HUES6 (cell line): ENCODE data around the gene SH3D21.

Experiments used
- H3K27ac ChIP-seq: 2 replicates; pipeline ENCODE4 v1.7.0; 2013; ENCODE audit warnings: low read depth, mild to moderate bottlenecking, low read length, inconsistent platforms
- H3K27me3 ChIP-seq: 2 replicates; pipeline ENCODE4 v1.6.1; 2013; ENCODE audit warnings: low read length; ENCODE audit not compliant: control insufficient read depth, insufficient read depth
- H3K36me3 ChIP-seq: 2 replicates; pipeline ENCODE4 v1.6.1; 2013; ENCODE audit warnings: low read length; ENCODE audit not compliant: control insufficient read depth, insufficient read depth
- H3K4me1 ChIP-seq: 2 replicates; pipeline ENCODE4 v1.6.1; 2013; ENCODE audit warnings: low read length; ENCODE audit not compliant: control insufficient read depth, insufficient read depth
- H3K4me3 ChIP-seq: 2 replicates; pipeline ENCODE4 v1.5.1; 2013; ENCODE audit warnings: low read depth, low read length
- H3K9ac ChIP-seq: one replicate; pipeline ENCODE4 v1.6.1; 2013; ENCODE audit warnings: mild to moderate bottlenecking, low read length
- H3K9me3 ChIP-seq: 2 replicates; pipeline ENCODE4 v1.6.1; 2013; ENCODE audit warnings: low read depth, low read length; ENCODE audit not compliant: control insufficient read depth, insufficient read depth

Gene SH3D21

DNA sequence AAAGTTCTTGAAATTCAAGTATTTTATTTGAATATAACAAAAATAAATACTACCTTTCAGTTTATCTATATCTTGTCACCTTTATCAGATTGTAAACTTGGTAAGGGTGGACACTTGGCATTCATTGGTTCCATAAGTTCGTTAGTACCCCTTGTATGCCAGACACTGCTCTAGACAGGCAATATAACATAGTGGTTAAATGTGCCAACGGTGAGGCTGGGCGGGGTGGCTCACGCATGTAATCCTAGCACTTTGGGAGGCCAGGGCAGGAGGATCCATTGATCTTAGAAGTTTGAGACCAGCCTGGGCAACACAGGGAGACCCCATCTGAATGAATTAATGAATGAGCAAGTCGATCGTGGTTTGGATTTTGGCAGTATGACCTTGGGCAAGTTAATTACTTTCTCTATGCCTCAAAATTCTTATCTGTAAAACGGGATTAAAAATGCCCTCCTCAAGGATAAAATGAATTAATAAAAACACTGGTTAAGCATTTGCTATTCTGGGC lies 26.3 kb upstream of the SH3D21 start:
- H3K9me3 ChIP-seq = no peaks in the 10 kb centered on the region
- H3K9ac ChIP-seq = no peak overlapping the region
- no peaks in the 10 kb centered on the region for H3K27me3 ChIP-seq
- H3K4me1 ChIP-seq = no peaks in the 10 kb centered on the region
- no peak overlapping the region for H3K4me3 ChIP-seq
- H3K27ac ChIP-seq = 0 out of 2 replicates have a peak overlapping the region, but pooled peaks have one; percentile 30
- peaks cover 32% of the 10 kb centered on the region for H3K36me3 ChIP-seq

DNA sequence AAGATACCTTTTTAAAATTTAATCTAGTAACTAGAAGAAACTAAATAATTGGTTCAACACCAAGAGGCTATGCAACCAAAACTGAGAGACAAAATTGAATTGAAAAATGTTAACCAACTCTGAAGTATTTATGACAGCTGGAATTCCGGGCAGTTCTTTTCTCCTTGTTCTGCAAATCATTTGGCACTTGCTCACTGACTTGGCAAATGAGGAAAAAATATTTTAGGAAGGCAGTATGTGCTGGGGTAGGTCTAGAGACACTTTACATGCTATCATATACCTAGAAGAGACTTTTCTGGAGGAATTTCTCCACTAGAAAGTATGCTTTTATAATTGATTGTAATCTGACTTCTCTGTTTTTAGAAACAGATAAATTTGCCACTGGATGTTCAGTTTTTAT lies 22.1 kb upstream of the SH3D21 start:
- no peaks in the 10 kb centered on the region for H3K9me3 ChIP-seq
- H3K27ac ChIP-seq = no peak overlapping the region
- H3K27me3 ChIP-seq = no peaks in the 10 kb centered on the region
- no peak overlapping the region for H3K4me3 ChIP-seq
- H3K36me3 ChIP-seq = peaks cover 68% of the 10 kb centered on the region
- H3K4me1 ChIP-seq = no peaks in the 10 kb centered on the region
- no peak overlapping the region for H3K9ac ChIP-seq

DNA sequence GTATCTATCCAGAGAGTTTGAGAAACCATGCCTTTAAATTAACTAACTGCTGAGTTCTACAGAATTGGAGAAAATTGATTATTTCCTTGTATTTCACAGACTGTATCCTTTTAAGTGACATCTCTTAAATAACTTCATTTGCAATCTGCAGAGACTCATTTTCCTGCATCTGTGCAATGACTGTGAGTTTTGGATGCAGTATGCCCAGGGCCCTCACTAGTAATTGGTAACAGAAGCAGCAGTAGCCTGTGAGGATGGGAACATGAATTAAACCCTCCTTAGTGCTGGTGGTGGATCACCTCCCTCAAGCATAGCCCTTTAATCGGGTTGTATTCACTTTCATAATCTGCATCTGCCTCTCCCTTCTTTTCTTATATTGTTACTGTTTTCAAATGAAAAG lies 21.7 kb upstream of the SH3D21 start:
- Histone ChIP-seq H3K36me3 (peaks cover 72% of the 10 kb centered on the region), H3K27ac (no peak overlapping the region), H3K9ac (no peak overlapping the region)

DNA sequence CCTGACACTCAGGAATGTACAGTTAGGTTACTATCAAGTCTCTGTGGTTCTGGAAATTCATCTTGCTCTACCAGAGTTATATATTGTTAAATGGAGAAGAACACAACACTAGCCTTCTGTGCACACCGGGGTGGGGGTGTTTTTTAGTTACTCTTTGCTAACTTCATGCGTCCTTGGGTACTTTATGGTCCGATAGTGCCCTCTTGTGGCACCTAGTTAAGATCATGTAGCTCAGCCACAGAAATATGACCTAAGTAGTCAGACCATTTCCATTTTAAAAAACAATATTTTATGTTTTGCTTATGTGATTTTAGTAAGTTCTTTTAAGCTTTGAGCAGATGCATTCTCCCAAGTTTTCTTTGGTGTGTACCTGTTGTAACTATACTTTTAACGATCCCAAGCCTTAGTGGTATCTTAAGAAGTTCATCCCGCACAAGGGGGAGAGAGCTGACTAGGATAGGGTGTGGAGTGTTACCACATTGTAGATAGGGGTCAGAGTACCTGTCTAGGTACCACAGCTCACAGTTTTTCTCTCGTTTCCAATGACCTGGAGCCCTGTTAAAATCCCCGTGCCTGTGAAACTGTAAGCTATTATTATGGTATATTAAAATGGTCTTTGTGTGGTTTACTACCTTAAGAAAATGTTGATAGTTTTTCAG lies 20.6 kb upstream of the SH3D21 start:
- H3K4me1 ChIP-seq = no peaks in the 10 kb centered on the region
- no peak overlapping the region for H3K4me3 ChIP-seq
- no peaks in the 10 kb centered on the region for H3K9me3 ChIP-seq
- no peaks in the 10 kb centered on the region for H3K27me3 ChIP-seq
- peaks cover 81% of the 10 kb centered on the region for H3K36me3 ChIP-seq
- no peak overlapping the region for H3K9ac ChIP-seq
- H3K27ac ChIP-seq = no peak overlapping the region

More for the DNA sequence above, 21.7 kb upstream of the SH3D21 start:
- H3K4me1 ChIP-seq = no peaks in the 10 kb centered on the region
- no peaks in the 10 kb centered on the region for H3K27me3 ChIP-seq
- no peaks in the 10 kb centered on the region for H3K9me3 ChIP-seq
- H3K4me3 ChIP-seq = no peak overlapping the region

DNA sequence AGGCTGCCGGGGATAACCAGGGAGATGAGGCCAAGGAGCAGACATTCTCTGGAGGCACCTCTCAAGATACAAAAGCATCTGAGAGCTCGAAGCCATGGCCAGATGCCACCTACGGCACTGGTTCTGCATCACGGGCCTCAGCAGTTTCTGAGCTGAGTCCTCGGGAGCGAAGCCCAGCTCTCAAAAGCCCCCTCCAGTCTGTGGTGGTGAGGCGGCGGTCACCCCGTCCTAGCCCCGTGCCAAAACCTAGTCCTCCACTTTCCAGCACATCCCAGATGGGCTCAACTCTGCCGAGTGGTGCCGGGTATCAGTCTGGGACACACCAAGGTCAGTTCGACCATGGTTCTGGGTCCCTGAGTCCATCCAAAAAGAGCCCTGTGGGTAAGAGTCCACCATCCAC lies 19.4 kb upstream of the SH3D21 start:
- no peak overlapping the region for H3K4me3 ChIP-seq
- H3K36me3 ChIP-seq = peaks cover 89% of the 10 kb centered on the region
- no peak overlapping the region for H3K9ac ChIP-seq
- H3K27me3 ChIP-seq = no peaks in the 10 kb centered on the region
- no peaks in the 10 kb centered on the region for H3K4me1 ChIP-seq
- H3K9me3 ChIP-seq = no peaks in the 10 kb centered on the region
- H3K27ac ChIP-seq = no peak overlapping the region

DNA sequence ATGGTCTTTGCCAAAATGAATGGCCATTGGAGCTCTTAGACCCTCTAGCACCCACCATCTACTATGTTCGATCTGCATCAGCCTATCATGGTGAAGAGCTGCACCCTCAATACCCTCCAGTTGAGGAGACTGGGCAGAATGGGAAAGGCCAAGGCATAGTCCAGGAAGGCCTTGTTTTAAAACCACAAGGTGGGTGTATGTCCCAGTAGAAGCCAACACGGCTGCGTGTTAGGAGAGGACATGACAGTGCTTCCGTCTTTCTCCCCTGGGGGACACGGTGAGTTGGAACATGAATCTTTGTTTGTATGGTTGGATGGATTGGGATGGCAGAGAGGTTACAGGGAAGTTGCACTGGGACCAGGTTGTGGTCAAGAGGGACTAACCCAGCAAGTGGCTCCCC lies 18.6 kb upstream of the SH3D21 start:
- Histone ChIP-seq H3K9ac (no peak overlapping the region), H3K27me3 (no peaks in the 10 kb centered on the region), H3K36me3 (peaks cover 89% of the 10 kb centered on the region), H3K9me3 (no peaks in the 10 kb centered on the region), H3K4me3 (no peak overlapping the region), H3K4me1 (no peaks in the 10 kb centered on the region), H3K27ac (no peak overlapping the region)

DNA sequence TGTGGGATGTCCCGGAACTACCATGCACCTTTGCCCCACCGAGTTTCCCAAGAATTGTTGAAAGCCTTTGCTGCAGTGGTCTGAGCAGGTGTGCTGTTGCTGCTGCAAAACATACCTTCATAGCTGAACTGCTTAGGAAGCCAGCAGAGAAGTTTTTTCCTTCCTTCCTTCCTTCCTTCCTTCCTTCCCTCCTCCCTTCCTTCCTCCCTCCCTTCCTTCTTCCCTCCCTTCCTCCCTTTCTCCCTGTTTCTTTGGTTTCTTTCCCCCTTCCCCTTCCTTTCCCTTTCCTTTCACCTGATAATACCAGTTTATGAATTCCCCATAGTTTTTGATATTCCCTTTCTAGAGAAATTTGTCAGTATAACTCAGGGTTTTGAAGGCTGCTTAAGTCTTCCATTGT lies 10.8 kb upstream of the SH3D21 start:
- Histone ChIP-seq H3K9me3 (no peaks in the 10 kb centered on the region), H3K27me3 (no peaks in the 10 kb centered on the region), H3K4me3 (no peak overlapping the region), H3K36me3 (peaks cover 91% of the 10 kb centered on the region), H3K27ac (no peak overlapping the region), H3K9ac (no peak overlapping the region), H3K4me1 (no peaks in the 10 kb centered on the region)

DNA sequence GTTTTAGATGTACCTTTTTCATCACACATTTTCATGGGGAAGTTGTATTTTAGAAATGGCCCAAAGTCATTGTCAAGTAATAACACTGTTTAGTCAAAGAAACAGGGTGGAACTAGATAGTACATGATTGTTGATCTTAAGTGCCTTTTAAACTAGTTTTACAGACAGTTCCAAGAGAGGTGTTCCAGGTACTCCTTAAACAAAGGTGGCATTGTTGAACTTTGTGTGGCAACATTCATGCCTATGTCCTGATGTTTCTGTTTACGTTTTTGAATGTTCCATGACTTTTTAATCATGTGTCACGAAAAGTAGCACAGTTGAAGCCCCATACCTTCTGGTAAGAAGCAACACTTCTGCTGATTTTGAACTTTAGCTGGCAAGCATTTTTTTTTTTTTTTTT lies 9.1 kb upstream of the SH3D21 start:
- no peak overlapping the region for H3K27ac ChIP-seq

DNA sequence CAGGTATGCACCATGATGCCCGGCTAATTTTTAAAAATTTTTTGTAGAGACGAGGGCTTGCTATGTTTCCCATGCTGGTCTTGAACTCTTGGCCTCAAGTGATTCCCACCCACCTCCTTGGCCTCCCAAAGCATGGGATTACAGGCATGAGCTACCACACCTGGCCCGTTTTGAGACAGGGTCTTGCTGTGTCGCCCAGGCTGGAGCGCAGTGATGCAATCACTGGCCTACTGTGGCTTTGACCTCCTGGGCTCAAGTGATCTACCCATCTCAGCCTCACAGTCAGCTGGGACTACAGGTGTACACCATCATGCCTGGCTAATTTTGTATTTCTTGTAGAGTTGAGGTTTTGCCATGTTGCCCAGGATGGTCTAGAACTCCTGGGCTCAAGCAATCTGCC lies 7.5 kb upstream of the SH3D21 start:
- H3K9ac ChIP-seq = no peak overlapping the region
- no peaks in the 10 kb centered on the region for H3K9me3 ChIP-seq
- H3K27me3 ChIP-seq = no peaks in the 10 kb centered on the region
- no peak overlapping the region for H3K27ac ChIP-seq
- peaks cover 93% of the 10 kb centered on the region for H3K36me3 ChIP-seq
- no peak overlapping the region for H3K4me3 ChIP-seq
- no peaks in the 10 kb centered on the region for H3K4me1 ChIP-seq

More for the DNA sequence above, 9.1 kb upstream of the SH3D21 start:
- Histone ChIP-seq H3K27me3 (no peaks in the 10 kb centered on the region), H3K9ac (no peak overlapping the region), H3K4me1 (no peaks in the 10 kb centered on the region), H3K9me3 (no peaks in the 10 kb centered on the region), H3K36me3 (peaks cover 91% of the 10 kb centered on the region), H3K4me3 (no peak overlapping the region)

DNA sequence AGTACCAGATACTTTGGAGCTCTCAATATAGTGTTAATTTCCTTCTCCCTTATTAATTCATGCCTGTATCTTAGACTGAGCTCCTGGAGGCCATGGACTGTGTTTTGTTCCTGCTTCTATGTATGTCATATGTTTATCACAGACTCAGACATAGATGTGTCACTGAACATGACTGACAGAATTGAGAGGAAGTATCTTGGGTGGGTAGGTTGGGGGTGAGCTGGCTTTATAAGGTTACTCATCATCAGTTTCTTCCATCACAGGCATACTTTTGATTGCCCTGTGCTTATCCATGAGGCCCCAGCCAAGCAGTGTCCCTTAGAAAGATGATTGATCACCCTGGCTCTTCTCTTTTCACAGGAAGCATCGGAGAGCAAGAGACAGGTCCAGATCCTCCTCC lies 5.6 kb upstream of the SH3D21 start:
- no peak overlapping the region for H3K9ac ChIP-seq
- H3K27ac ChIP-seq = no peak overlapping the region
- peaks cover 5% of the 10 kb centered on the region for H3K4me1 ChIP-seq
- peaks cover 88% of the 10 kb centered on the region for H3K36me3 ChIP-seq
- H3K27me3 ChIP-seq = no peaks in the 10 kb centered on the region
- no peak overlapping the region for H3K4me3 ChIP-seq
- no peaks in the 10 kb centered on the region for H3K9me3 ChIP-seq

DNA sequence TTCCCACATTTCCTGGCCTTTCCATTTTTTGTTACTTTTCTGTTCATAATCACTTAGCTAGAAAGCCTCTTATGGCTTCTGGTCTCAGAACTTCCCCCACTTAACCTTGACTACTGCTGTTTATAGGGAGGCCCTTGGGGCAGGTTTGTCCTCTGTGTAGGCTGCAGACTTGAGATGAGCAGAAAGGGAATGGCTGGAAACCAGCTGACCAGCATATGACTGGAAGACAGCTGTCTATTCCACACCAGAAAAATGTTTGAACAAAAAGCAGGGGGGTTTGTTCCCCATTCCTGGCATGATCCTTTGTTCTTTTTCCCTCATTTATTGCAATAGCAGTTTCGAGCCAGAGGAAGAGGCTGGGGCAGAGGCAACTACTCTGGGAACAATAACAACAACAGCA lies 4.9 kb upstream of the SH3D21 start:
- H3K4me3 ChIP-seq = no peak overlapping the region
- H3K9ac ChIP-seq = no peak overlapping the region
- H3K36me3 ChIP-seq = peaks cover 81% of the 10 kb centered on the region
- H3K9me3 ChIP-seq = no peaks in the 10 kb centered on the region
- no peak overlapping the region for H3K27ac ChIP-seq
- no peaks in the 10 kb centered on the region for H3K27me3 ChIP-seq
- H3K4me1 ChIP-seq = peaks cover 9% of the 10 kb centered on the region
